ENCODE results near the gene LRP10. TPM values are rescaled to one million over a fixed set of nuclear protein-coding genes. Genes with fewer than 3 reads are reported as not detected.
"Not testable (repeated sequence)": the region's sequence is repeated elsewhere in the genome, so short reads cannot be mapped to it uniquely, and the experiment has no call there.

LRP10 gene
- total RNA-seq, 1 experiment from 2014 or later = 29.6 TPM

GRCh38 chr14:22907429-22907828 is 35.9 kb downstream of the LRP10 start:
- Mint-ChIP-seq H3K4me3 (ENCODE audit: unreplicated experiment) (no peak overlapping the region), H3K27ac (ENCODE audit: unreplicated experiment) (no peak overlapping the region), H3K9me3 (ENCODE audit: unreplicated experiment) (no peaks in the 10 kb centered on the region), H3K27me3 (ENCODE audit: insufficient read depth, unreplicated experiment) (no peaks in the 10 kb centered on the region), H3K4me1 (ENCODE audit: low read depth, unreplicated experiment) (no peaks in the 10 kb centered on the region), H3K36me3 (ENCODE audit: insufficient read depth, unreplicated experiment) (peaks cover 71% of the 10 kb centered on the region)
- ChIA-PET CTCF (no interaction called here), POLR2A (no interaction called here)
- intact Hi-C loops (cut with micrococcal nuclease; ENCODE audit: unreplicated experiment) = no loop called here
- Histone ChIP-seq H3K27me3 (replicated peaks; ENCODE audit: control insufficient read depth, insufficient read depth, low read length) (no peaks in the 10 kb centered on the region), H3K9me3 (no peaks in the 10 kb centered on the region), H3K36me3 (ENCODE audit: control insufficient read depth, insufficient read depth, low read length) (peaks cover 9% of the 10 kb centered on the region), H3K4me3 (ENCODE audit: low read depth, low read length) (no peak overlapping the region), H3K4me1 (no peaks in the 10 kb centered on the region)
- no peak for DNase-seq
- TF ChIP-seq, protein P1, sequence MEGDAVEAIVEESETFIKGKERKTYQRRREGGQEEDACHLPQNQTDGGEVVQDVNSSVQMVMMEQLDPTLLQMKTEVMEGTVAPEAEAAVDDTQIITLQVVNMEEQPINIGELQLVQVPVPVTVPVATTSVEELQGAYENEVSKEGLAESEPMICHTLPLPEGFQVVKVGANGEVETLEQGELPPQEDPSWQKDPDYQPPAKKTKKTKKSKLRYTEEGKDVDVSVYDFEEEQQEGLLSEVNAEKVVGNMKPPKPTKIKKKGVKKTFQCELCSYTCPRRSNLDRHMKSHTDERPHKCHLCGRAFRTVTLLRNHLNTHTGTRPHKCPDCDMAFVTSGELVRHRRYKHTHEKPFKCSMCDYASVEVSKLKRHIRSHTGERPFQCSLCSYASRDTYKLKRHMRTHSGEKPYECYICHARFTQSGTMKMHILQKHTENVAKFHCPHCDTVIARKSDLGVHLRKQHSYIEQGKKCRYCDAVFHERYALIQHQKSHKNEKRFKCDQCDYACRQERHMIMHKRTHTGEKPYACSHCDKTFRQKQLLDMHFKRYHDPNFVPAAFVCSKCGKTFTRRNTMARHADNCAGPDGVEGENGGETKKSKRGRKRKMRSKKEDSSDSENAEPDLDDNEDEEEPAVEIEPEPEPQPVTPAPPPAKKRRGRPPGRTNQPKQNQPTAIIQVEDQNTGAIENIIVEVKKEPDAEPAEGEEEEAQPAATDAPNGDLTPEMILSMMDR (IDR thresholded peaks at IDR 0.05; ENCODE audit: insufficient read depth in 1 of 2, low read depth in 1 of 2, low read length in 1 of 2, severe bottlenecking in 1 of 2, unreplicated experiment in 1 of 2) = no peak
- BruUV-seq (replicated peaks) = no TSS peak

GRCh38 chr14:22908601-22909000 is 37.1 kb downstream of the LRP10 start:
- Histone ChIP-seq H3K36me3 (ENCODE audit: control insufficient read depth, insufficient read depth, low read length) (peaks cover 5% of the 10 kb centered on the region), H3K4me3 (ENCODE audit: low read depth, low read length) (no peak overlapping the region)

DNA sequence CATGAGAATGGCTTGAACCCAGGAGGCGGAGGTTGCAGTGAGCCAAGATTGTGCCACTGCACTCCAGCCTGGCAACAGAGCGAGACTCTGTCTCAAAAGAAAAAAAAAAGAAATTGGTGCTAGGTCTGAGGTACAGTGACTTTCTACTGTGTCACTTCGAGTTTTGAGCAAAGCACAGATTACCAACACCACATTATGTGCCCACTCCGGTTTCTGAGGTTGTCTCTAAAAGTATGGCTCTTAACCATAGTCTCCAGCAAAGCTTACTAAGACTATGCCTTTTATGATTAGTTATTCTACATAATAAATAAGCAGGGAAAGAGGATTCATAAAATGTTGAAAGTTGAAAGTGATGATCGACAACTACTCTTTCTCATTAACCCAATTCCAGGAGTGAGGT is 39.4 kb downstream of the LRP10 start:
- TF ChIP-seq, protein P1 (IDR thresholded peaks at IDR 0.05; ENCODE audit: insufficient read depth in 1 of 2, low read depth in 1 of 2, low read length in 1 of 2, severe bottlenecking in 1 of 2, unreplicated experiment in 1 of 2) = no peak
- H3K27ac Mint-ChIP-seq (ENCODE audit: unreplicated experiment) = no peak overlapping the region
- no peaks in the 10 kb centered on the region for H3K27me3 Mint-ChIP-seq (ENCODE audit: insufficient read depth, unreplicated experiment)
- peaks cover 2% of the 10 kb centered on the region for H3K36me3 ChIP-seq (ENCODE audit: control insufficient read depth, insufficient read depth, low read length)
- no peak overlapping the region for H3K4me3 ChIP-seq (ENCODE audit: low read depth, low read length)
- H3K27me3 ChIP-seq (replicated peaks; ENCODE audit: control insufficient read depth, insufficient read depth, low read length) = no peaks in the 10 kb centered on the region
- no peaks in the 10 kb centered on the region for H3K4me1 ChIP-seq
- H3K9me3 ChIP-seq = no peaks in the 10 kb centered on the region
- H3K4me1 Mint-ChIP-seq (ENCODE audit: low read depth, unreplicated experiment) = no peaks in the 10 kb centered on the region
- ChIA-PET POLR2A (no interaction called here), CTCF (no interaction called here)
- no peak for DNase-seq
- no peak overlapping the region for H3K4me3 Mint-ChIP-seq (ENCODE audit: unreplicated experiment)
- intact Hi-C loops (cut with micrococcal nuclease; ENCODE audit: unreplicated experiment) = no loop called here
- peaks cover 36% of the 10 kb centered on the region for H3K36me3 Mint-ChIP-seq (ENCODE audit: insufficient read depth, unreplicated experiment)
- no TSS peak for BruUV-seq (replicated peaks)
- H3K9me3 Mint-ChIP-seq (ENCODE audit: unreplicated experiment) = no peaks in the 10 kb centered on the region

More at GRCh38 chr14:22908601-22909000, 37.1 kb downstream of the LRP10 start:
- Histone ChIP-seq H3K27me3 (replicated peaks; ENCODE audit: control insufficient read depth, insufficient read depth, low read length) (no peaks in the 10 kb centered on the region), H3K4me1 (no peaks in the 10 kb centered on the region), H3K9me3 (no peaks in the 10 kb centered on the region)
- BruUV-seq (replicated peaks) = no TSS peak
- H3K27me3 Mint-ChIP-seq (ENCODE audit: insufficient read depth, unreplicated experiment) = no peaks in the 10 kb centered on the region
- intact Hi-C loops (cut with micrococcal nuclease; ENCODE audit: unreplicated experiment) = no loop called here
- no peaks in the 10 kb centered on the region for H3K9me3 Mint-ChIP-seq (ENCODE audit: unreplicated experiment)
- peaks cover 59% of the 10 kb centered on the region for H3K36me3 Mint-ChIP-seq (ENCODE audit: insufficient read depth, unreplicated experiment)
- H3K27ac Mint-ChIP-seq (ENCODE audit: unreplicated experiment) = no peak overlapping the region
- CTCF ChIA-PET = no interaction called here
- no peak overlapping the region for H3K4me3 Mint-ChIP-seq (ENCODE audit: unreplicated experiment)
- no peaks in the 10 kb centered on the region for H3K4me1 Mint-ChIP-seq (ENCODE audit: low read depth, unreplicated experiment)
- TF ChIP-seq, protein P1 (IDR thresholded peaks at IDR 0.05; ENCODE audit: insufficient read depth in 1 of 2, low read depth in 1 of 2, low read length in 1 of 2, severe bottlenecking in 1 of 2, unreplicated experiment in 1 of 2) = no peak
- POLR2A ChIA-PET = no interaction called here
- no peak for DNase-seq

GRCh38 chr14:22914836-22915235 is 43.3 kb downstream of the LRP10 start:
- H3K9me3 ChIP-seq; H3K27ac Mint-ChIP-seq (ENCODE audit: unreplicated experiment); H3K36me3 ChIP-seq (ENCODE audit: control insufficient read depth, insufficient read depth, low read length); H3K27me3 ChIP-seq (replicated peaks; ENCODE audit: control insufficient read depth, insufficient read depth, low read length); H3K4me1 ChIP-seq; H3K9me3 Mint-ChIP-seq (ENCODE audit: unreplicated experiment); H3K4me3 ChIP-seq (ENCODE audit: low read depth, low read length); H3K4me3 Mint-ChIP-seq (ENCODE audit: unreplicated experiment); POLR2A ChIA-PET; BruUV-seq (replicated peaks); DNase-seq; H3K4me1 Mint-ChIP-seq (ENCODE audit: low read depth, unreplicated experiment); H3K27me3 Mint-ChIP-seq (ENCODE audit: insufficient read depth, unreplicated experiment): not testable (repeated sequence)
- intact Hi-C loops (cut with micrococcal nuclease; ENCODE audit: unreplicated experiment) = loop anchor here (5.0 kb wide), 2 partner anchors 43 to 93 kb away; partner anchors contain the start of gene LRP10
- CTCF ChIA-PET = interaction anchor here (0.7 kb wide), 1 partner anchor 67 kb away, joined by 5 read pairs; no protein-coding TSS in a partner anchor
- H3K36me3 Mint-ChIP-seq (ENCODE audit: insufficient read depth, unreplicated experiment) = peaks cover 34% of the 10 kb centered on the region
